Left ventricle myocardium inferior (tissue), 1 donor: ENCODE results near the gene PNRC1. TPM values are rescaled to one million over a fixed set of nuclear protein-coding genes. Genes with fewer than 3 reads are reported as not detected.

Experiments used
- DNase-seq: peaks from one replicate; pipeline ENCODE4 v3.0.0-alpha.2; 2020
- H3K27ac ChIP-seq: fragments of 200-600 bp; replicated peaks from 2 replicates; pipeline ENCODE4 v1.8.0; 2021
- H3K27me3 ChIP-seq: fragments of 200-600 bp; 2 replicates; pipeline ENCODE4 v1.8.0; 2021; ENCODE audit warnings: low read depth
- H3K36me3 ChIP-seq: fragments of 200-600 bp; 2 replicates; pipeline ENCODE4 v1.8.0; 2021
- H3K4me1 ChIP-seq: fragments of 200-600 bp; 2 replicates; pipeline ENCODE4 v1.8.0; 2021
- H3K4me3 ChIP-seq: fragments of 200-600 bp; 2 replicates; pipeline ENCODE4 v1.8.0; 2021; ENCODE audit warnings: mild to moderate bottlenecking, moderate library complexity
- H3K9me3 ChIP-seq: fragments of 200-600 bp; replicated peaks from 2 replicates; pipeline ENCODE4 v1.8.0; 2021
- intact Hi-C: fragments of 100-400 bp; cut with micrococcal nuclease; formaldehyde crosslinking; loops from one replicate; pipeline ENCODE4 v1.11.0; 2022
- total RNA-seq: library from RNA; stranded (reverse); fragmentation: NEBNext Ultra II Directional; extraction: Animal tissue kit (Norgen Biotek cat#: 25700); gene quantifications from one replicate; pipeline ENCODE4 v1.2.1, GENCODE V29; 2021
- TF ChIP-seq, protein P1 (sequence below): fragments of 200-600 bp; IDR thresholded peaks from 2 replicates; pipeline ENCODE4 v1.8.0; 2021; ENCODE audit warnings: antibody characterized with exemption, mild to moderate bottlenecking, borderline replicate concordance
- donor health status: DM: no; HTN: yes; CAD: no; lungs with severe emphysema.

PNRC1 gene
- total RNA-seq, 1 donor from 2014 or later = 180 TPM

GRCh38 chr6:89067796-89068195, 12.8 kb upstream of the PNRC1 start:
- DNase-seq = no peak
- H3K27me3 ChIP-seq = no peaks in the 10 kb centered on the region
- intact Hi-C loops = no loop called here
- no peak overlapping the region for H3K4me3 ChIP-seq
- no peak overlapping the region for H3K27ac ChIP-seq
- H3K9me3 ChIP-seq = peaks cover 2% of the 10 kb centered on the region
- H3K36me3 ChIP-seq = no peaks in the 10 kb centered on the region
- H3K4me1 ChIP-seq = no peaks in the 10 kb centered on the region
- TF ChIP-seq, protein P1, sequence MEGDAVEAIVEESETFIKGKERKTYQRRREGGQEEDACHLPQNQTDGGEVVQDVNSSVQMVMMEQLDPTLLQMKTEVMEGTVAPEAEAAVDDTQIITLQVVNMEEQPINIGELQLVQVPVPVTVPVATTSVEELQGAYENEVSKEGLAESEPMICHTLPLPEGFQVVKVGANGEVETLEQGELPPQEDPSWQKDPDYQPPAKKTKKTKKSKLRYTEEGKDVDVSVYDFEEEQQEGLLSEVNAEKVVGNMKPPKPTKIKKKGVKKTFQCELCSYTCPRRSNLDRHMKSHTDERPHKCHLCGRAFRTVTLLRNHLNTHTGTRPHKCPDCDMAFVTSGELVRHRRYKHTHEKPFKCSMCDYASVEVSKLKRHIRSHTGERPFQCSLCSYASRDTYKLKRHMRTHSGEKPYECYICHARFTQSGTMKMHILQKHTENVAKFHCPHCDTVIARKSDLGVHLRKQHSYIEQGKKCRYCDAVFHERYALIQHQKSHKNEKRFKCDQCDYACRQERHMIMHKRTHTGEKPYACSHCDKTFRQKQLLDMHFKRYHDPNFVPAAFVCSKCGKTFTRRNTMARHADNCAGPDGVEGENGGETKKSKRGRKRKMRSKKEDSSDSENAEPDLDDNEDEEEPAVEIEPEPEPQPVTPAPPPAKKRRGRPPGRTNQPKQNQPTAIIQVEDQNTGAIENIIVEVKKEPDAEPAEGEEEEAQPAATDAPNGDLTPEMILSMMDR = no peak

DNA sequence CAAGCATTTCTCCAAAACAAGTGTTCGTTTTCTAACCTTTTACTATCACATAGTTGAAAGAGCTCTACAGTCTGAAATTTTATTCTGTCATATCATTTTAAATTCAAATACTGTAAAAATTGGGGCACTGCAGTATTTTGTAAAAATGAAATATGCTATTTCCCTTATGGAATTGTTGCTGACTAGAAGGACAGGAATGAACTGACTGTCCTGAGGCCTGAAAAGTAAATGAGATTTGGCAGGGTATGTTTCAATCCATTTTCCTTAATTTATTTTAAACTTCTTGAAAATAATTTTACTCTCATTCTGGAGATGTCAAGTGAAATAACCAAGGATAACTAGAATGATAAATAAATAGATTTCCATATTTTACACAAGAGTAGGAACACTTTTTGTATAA, 11.9 kb upstream of the PNRC1 start:
- DNase-seq = no peak
- intact Hi-C loops = no loop called here
- H3K4me1 ChIP-seq = no peaks in the 10 kb centered on the region
- H3K4me3 ChIP-seq = no peak overlapping the region
- TF ChIP-seq, protein P1 = no peak
- no peaks in the 10 kb centered on the region for H3K27me3 ChIP-seq
- no peak overlapping the region for H3K27ac ChIP-seq
- H3K9me3 ChIP-seq = peaks cover 8% of the 10 kb centered on the region
- H3K36me3 ChIP-seq = no peaks in the 10 kb centered on the region

- TF ChIP-seq, protein P1 = no peak
- Histone ChIP-seq H3K4me3 (no peak overlapping the region), H3K36me3 (no peaks in the 10 kb centered on the region)
Measured at GRCh38 chr6:89069536-89070163, 10.9 kb upstream of the PNRC1 start.

GRCh38 chr6:89071036-89071435, 9.5 kb upstream of the PNRC1 start:
- H3K27me3 ChIP-seq = no peaks in the 10 kb centered on the region

More at GRCh38 chr6:89069536-89070163, 10.9 kb upstream of the PNRC1 start:
- intact Hi-C loops = no loop called here
- H3K27ac ChIP-seq = no peak overlapping the region
- no peaks in the 10 kb centered on the region for H3K4me1 ChIP-seq
- no peaks in the 10 kb centered on the region for H3K27me3 ChIP-seq
- no peak for DNase-seq
- H3K9me3 ChIP-seq = peaks cover 8% of the 10 kb centered on the region

DNA sequence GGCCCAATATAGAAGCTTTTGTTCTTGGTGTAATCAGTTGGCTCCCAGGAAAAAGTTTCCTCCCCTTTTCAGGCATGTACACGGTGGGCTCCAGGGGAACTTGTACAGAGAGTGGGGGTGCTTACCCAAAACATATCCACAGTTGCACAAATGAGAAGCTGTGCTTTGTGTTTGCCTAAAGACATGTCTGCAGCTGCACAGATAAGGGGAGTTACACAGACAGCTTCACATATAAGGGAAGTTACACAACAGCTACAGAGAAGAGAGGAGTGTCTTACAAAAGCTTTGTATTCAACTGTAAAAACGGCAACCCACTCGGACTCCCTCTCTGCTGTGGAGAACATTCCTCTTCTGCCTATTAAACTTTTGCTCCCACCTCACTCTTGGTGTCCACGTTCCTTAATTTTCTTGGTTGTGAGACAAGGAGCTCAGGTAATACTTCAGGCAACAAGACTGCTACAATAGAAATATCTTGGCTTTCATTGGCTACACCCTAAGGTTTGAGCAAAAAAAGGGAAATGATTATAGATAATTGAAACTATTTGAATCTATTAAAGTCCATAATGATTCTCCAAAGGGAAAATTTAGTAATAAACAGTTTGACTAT, 7.4 kb upstream of the PNRC1 start:
- TF ChIP-seq, protein P1 = no peak
- no peak overlapping the region for H3K4me3 ChIP-seq
- no peaks in the 10 kb centered on the region for H3K36me3 ChIP-seq
- no peaks in the 10 kb centered on the region for H3K27me3 ChIP-seq
- H3K4me1 ChIP-seq = no peaks in the 10 kb centered on the region
- no peak for DNase-seq
- intact Hi-C loops = no loop called here
- no peak overlapping the region for H3K27ac ChIP-seq
- H3K9me3 ChIP-seq = peaks cover 8% of the 10 kb centered on the region

More at GRCh38 chr6:89071036-89071435, 9.5 kb upstream of the PNRC1 start:
- Histone ChIP-seq H3K4me3 (no peak overlapping the region), H3K4me1 (no peaks in the 10 kb centered on the region), H3K9me3 (peaks cover 8% of the 10 kb centered on the region), H3K36me3 (no peaks in the 10 kb centered on the region), H3K27ac (no peak overlapping the region)
- DNase-seq = no peak
- TF ChIP-seq, protein P1 = no peak
- intact Hi-C loops = no loop called here
